ENCODE measurements around the gene TFF1.

Gene TFF1

DNA sequence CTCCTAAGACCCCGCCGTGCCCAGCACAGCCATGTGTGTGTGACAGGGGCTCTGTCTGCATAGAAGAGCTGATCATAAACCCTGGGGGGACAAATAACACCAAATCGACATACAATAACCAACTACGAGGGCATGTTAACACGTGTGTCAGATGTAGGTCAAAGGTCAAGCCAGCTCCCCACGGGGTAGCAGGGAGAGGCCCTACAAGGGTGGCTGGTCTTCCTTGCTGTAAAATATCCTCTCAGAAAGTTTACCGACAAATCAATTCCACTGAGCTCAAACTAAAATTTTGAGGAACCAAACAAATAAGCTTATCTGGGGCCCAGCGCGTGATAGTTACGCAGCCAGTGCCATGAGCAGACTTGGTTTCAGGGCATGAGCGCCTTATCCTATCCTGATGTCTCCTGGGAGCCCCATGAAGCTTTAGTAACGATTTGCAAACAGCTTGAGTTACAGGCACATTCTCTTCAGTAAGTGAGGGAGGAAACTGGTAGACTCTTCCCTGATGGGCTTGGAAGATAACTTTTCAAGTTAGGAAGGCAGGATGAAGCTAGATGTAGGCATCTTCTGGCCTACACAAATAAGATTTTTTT, 32.2 kb upstream of the TFF1 start:
- no peak for DNase-seq (ENCODE audit: low read depth)

DNA sequence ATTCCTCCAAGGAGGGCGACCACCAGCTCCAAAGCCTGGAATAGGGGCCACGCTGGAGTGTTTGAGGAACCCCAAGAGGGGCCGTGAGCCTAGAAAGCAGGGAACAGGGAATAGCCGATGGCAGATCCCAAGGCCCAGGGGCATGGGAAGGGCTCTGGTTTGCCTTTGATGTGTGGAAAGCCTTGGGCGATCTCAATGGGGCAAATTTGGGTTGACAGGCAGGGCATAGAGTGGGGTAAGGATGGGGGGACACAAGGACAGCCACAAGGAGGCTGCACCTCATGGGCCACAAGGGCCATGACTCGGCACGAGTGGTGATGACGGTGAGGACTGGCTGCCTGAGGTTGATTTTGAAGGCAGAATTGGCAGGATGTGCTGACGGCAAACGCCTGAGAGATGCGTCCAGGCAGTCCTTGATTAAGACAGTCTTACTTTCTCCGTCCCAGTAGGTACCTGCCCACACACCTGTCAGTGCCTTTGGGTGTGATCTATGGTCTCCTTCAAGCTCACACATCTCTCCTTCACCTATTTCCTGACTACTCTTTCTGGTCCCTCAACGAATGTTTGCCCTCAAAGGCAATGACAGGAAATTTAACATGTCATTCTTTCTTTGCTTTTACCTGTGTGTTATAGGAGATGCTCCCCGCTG, 31.5 kb upstream of the TFF1 start:
- no peak for DNase-seq (ENCODE audit: low read depth)

DNA sequence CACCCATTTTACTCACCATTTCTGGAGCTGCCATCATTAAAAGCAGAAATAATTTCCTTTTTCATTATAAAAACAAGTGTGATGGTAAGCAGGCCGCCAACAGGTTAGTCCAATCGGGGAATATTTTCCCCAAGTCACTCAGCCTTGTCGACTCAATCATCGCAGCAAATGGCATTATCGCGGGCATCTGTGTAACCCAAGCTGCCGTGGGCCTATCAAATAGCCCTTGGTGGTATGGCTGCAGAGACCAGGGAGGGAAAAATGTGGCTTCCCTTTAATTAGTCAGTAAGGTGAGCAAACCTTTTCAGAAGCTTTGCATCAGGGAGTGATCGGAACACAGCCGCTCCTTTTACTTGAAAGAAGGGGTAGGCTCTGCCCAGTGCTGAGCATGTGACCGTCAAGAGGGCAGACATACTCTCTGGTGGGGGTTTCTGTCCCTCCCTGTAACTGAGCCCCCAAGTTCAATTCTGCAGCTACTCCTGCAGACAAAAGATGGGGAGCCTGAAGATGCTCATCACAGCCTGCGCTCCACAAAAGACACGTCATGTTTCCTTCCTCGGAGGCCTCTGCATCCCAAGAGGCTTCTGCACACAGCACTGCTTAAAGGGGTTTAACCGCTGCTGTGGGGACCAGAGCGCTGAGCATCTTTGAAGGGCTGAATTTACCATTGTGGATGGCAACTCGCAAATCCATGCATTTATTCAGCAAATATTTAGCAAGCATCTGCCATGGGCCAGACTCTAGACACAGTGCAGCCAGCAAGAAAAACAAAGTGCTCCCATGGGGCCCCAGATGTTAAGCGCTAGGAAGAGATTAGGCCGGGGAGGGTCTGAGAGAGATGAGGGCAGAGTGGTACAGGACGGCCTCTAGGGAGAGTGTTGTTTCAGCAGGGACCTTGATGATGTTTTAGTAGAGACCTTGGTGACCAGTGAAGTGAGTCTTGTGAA, 30.7 kb upstream of the TFF1 start:
- DNase-seq (ENCODE audit: low read depth) = no peak

DNA sequence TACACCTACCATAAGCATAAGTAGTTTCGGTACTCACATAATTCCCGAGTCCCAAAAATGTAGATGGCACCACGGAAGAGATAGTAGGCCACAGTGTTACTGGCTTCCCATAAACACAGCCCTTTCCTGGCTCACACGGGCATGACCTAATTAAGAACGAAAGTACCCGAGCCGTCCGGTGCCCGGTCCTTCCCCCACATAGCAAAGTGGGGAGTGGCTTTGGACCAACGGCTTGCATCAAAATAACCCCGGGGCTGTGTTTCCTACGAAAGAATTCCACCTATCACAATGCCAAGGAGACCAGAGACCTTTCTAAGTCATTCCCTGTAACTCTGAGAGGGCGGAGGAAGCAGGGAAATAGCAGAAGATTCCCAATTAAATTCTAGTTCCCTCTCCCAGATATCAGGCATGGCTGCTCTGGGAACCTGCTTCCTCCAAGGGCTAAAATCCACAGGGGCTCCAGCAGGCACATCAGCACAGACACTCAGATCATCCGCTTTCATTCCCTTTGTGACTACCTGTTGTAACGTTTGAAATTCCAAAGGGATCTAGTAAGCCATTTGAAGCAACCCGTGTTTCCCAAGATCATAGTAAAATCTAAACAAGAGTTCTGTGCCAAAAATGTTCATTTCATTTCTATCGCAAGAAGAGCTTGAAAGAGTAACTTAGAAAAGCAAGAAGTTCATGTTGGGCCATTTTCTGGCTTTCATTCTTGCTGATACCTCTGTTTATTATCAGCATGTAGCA, 29.7 kb upstream of the TFF1 start, which contains the start of gene TMPRSS3:
Gene TMPRSS3, minus strand, starts transcription at position 148 of the 747 bp plus-strand sequence. CDS start 635 bp downstream, outside the sequence.
- DNase-seq (ENCODE audit: low read depth) = no peak

DNA sequence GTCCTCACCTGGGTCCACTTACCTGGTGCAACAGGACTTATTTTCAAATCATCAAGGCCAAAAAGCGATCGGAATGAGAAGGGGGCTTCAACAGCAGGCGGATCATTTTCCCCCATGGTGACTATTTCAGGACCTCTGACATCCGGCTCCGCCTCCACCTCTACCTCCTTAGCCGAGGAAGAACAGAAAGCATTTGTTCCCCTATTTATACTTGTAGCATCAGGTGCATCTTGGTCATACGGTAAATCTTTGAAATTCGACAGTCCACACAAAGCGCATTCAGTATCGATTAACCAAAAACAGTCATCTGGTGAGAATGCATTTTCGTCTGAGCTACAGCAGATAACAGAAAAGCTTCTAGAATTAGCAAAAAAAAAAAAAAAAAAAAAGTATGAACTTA, 29.0 kb upstream of the TFF1 start:
- DNase-seq (ENCODE audit: low read depth) = no peak

DNA sequence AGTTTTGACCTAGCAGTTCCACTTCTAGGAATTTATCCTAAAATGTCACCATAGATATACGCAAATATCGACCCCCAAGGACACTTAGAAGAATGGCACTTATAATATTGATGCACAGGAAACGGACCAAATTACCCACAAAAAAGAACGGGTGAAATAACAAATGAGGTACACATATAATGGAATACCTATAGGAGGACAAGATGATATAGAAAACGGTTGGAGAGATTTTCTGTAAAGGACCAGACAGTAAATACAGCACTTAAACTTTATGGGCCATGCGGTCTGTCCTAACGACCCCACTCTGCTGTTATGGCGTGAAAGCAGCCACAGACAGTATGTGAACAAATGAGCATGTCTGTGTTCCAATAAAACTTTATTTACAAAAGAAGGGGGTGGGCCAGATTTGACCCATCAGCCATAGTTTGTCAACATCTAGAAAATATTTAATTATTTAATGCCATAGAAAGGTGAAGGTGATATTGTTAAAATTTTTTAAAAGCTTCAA, 27.2 kb upstream of the TFF1 start:
- no peak for DNase-seq (ENCODE audit: low read depth)

DNA sequence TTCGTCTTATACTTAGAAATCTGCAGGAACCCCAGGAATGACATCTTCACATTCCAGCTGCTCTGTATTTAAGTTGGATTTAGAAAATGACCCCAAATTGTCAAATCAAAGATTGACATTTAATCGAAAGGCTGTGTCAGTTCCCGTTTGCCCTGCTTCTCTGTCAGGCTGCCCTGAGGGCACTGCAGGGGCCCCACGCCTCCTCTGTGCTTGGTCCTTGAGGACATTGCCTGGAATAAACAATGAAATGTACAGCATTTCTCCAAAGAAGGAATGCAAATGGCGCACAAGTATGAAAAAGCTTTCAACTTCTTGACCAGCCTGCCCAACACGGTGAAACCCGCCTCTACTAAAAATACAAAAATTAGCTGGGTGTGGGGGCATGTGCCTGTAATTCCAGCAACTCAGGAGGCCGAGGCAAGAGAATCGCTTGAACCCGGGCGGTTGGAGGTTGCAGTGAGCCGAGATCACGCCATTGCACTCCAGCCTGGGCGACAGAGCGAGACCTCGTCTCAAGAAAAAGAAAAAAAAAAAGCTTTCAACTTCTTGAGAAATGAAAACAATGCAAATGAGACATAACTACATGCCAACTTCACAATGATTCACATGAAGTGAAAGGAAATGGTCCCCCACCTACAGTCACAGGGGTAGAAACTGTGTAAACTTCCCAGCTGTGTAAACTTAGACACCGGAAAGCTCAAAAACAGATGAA, 26.6 kb upstream of the TFF1 start:
- no peak for DNase-seq (ENCODE audit: low read depth)

DNA sequence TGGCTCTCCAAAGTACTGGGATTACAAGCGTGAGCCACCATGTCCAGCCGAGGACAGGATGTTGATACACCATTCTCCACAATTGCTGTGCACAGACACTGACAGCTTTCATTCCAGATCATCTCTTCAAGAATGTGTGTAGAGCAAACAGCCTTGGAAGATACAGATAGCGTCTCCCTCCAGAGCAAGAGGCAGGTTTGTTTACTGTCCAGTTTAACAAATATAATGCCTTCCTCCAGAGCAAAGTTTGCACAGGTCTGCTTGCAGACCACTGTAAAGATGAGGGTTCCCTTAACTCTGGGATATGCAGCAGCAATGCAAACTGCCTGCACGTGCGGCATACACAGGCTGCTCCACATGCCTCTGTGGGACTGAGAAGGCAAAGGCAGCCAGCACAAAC, 25.0 kb upstream of the TFF1 start:
- no peak for DNase-seq (ENCODE audit: low read depth)

DNA sequence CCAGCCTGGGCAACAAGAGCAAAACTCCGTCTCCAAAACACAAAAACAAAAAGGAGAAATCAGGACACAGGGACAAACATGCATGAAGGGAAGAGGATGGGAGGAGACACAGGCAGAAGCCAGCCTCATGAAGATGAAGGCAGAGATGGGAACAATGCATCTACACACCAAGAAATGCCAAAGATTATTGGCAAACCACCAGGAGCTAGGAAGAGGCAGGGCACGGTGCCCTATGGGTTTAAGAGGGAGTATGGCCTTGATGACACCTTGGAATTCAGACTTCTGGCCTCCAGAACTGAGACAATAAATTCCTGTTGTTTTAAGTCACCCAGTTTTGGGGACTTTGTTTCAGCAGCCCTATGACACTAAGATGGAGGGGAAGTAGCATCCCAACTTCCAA, 24.4 kb upstream of the TFF1 start:
- DNase-seq (ENCODE audit: low read depth) = no peak

DNA sequence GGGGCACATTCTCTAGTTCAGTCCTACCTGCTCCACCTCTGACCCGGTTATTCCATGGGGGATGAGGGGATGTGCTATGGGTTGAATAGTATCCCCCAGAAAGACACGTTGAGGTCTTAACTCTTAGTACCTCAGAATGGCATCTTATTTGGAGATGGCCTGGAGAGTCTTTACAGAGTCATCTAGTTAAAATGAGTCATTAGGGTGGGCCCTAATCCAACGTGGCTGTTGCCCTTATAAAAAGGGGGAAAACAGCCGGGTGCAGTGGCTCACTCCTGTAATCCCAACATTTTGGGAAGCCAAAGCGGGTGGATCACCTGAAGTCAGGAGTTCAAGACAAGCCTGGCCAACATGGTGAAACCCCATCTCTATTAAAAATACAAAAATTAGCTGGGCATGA, 23.9 kb upstream of the TFF1 start:
- no peak for DNase-seq (ENCODE audit: low read depth)

DNA sequence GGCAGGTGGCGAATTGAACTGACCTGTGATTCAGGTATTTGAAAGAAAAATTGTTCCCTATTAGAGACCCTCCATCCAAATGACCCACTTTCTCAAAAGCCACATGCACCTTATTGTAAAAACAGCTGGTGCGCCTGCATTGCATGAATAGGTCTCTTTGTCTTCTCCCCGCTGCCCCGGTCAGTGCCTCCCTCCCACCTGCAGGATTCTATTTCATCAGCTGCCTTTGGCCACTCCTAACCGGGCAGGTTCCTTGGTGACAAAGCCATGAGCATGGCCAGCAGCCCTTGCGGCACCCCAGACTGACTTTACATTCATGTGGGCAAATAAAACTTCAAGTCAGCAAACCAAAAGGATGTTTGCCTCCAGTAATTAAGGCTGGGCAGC, 23.1 kb upstream of the TFF1 start:
- DNase-seq (ENCODE audit: low read depth) = no peak

DNA sequence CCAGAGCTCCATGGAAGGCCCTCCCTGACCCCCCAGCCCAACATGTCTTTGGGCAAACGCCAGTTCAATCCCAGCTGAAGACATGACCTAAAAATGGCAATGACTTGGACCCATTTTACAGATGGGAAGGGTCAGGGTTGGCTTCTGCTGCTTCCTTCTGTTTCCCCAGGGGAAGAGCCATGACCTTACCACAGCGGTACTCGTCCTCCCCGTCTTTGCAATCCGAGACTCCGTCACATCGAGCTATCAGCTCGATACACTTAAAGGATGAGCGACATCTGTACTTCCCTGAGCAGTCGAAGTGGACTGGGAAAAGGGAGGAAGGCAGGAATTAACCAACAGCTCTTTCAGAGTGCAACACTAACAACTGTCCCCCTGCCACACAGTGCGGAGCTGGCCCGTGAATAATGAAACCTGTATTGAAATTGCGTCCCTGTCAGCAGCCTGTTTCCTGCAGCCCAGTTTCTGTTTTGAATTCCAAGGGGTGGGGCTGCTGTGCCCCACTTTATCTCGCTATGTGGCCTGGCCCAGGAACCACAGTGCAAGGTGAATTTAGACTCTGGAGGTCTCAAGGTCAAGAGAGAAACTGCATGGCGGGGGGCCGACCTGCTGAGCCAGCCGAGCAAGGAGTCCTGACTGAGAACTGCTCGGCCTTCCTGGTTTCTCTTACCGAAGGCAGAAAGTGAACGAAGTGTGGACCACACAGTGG, 22.6 kb upstream of the TFF1 start:
- DNase-seq (ENCODE audit: low read depth) = no peak

DNA sequence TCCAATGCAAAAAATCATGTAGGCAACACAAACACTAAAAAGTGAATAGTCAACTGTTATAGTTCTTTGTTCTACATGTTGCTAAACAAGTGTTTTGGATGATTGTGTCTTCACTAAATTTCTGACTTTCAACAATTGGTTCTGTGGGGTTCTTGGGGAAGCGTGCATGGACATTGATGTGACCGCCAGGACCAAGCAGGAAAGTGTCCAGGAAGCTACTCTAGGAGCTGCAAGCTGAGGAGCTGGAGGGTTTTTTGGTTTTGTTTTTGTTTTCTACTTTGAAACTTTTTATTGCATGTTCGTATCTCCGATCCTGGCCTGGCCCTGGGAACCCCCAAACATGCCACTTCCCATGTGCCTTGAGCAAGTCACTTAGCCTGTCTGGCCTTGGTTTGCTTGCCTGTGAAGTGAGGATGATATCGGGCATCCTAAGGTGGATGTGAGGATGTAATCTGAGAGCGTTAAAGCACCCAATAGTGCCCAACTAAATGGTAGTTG, 21.6 kb upstream of the TFF1 start:
- DNase-seq (ENCODE audit: low read depth) = no peak

DNA sequence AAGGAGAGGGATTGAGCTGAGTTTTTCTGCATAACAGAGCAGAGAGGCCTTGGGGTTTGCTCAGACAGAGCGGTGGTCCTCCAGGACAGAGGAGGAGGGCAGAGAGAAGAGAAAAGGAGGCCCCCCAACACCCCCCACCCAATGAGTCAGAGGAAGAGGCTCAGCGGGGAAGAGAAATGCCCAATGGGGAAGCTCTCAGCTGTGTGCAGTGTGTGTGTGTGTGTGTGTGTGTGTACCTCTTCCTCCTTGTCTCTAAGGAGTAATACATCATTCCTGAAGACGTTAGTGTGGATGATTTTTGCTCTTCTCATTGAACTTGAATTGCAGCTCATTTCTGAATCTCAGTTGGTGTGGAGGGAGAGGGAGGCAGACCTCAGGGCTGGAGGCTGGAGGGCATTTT, 20.8 kb upstream of the TFF1 start:
- DNase-seq (ENCODE audit: low read depth) = no peak

DNA sequence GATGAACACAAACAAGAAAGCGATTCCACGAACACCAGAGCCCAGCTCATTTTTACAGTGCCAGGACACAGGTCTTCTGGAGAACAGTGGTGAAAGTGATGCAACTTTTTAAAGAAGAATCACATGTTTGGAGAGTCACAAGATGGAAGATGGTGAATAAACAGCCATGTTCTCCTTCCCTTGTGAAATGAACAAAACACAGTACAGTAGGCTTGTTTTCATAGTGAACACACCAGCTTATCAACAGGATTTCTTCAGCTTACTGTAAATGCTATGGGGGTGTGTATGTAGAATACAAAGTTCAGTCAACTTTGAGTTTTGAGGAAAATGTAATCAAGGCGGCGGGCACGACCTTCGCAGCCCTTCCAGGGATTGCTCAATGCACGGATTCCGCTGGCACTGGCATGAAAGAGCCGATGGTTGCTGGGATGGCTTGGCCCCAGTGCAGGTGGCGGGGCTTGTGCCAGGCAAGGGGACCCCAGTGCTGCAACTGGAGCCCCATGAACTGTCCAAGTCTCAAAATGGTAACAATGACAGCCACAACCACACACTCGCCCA, 19.8 kb upstream of the TFF1 start:
- DNase-seq (ENCODE audit: low read depth) = no peak

DNA sequence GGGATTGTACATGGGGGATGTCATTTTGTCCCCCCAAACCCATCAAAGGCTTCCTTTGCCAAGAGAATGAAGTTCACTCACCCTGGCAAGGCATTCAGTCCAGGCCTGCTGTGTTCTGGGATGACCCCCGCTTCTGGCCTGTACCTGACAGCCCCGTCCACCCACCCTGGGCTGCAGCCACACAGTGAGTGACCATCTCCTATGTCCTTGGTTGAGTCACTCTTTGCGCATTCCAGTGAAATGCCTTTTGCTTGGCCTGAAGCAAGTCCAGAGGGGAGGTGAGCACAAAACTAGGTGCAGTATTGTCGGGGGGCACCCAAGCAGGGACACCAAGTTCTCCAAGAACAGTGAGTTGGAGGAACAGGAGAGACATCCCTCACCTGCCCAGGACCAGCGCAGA, 19.3 kb upstream of the TFF1 start:
- DNase-seq (ENCODE audit: low read depth) = no peak

DNA sequence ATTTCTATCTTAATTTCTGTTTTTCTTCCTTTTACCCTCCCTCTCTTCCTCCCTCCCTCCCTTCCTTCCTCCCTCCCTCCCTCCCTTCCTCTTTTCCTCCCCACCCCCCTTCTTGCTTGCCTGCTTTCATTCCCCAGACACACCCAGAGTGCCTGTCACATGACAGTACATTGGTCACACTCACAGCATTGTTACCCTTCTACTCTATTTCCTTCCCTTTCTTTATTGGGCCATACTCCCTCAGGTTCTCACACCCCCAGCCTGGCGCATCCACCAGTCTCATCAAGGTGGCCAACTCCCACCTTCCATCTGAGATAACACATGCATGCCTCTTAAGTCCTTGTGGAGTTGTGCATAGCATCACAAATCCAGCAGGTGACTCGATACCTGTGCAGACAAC, 18.7 kb upstream of the TFF1 start:
- no peak for DNase-seq (ENCODE audit: low read depth)

DNA sequence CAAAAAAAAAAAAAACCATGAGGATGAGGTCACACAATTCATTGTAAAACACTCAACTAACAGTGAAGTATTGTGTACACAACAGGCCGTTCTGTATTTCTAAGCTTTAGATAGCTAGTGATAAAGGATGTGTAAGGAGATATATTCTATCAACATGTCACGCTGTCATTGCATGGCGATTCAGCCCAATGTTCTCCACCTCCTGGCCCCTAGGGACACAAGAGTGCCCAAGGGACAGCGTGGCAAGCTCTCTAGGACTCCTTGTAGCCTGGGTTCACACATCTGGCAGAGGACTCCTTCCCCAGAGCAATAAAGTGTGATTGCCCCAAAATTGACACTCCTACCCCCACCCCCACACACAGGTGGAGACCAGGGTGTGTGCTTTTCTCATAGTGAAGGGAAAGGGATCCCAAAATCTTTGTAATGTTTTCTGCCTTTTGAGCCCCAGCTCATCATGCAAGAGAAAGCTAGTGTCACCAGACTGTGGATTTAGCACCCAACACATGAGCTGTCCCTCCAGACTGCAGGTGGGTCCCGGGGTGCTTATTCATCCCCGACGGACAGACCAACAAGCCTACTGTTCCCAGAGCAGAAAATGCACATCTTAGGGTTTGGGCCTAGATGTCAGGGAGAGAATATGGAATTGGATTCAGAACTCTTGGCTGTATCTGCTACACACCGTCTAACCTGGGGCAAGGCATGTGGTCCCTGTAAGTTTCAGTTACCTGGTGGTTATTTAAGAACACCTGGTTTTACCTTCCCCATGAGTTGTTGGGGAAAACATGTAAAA, 18.0 kb upstream of the TFF1 start:
- no peak for DNase-seq (ENCODE audit: low read depth)

DNA sequence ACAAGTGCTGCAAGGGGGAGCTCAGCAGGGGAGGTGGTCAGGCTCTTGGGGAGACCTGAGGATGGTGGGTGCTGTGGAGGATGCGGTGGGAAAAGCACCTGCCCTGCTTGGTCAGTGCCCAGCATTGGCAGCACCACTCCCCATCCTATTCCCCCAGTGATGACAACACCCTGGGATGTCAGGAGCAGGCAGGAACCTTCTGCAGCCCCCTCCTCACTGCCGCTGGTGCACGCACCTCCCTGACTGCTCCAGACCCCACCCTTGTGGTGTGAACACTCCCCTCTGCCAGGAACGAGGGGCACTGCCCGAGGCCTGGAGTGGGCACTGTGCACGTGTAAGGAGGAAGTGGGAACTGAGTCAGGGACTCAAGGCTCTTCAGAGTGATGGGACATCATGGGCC, 17.0 kb upstream of the TFF1 start:
- no peak for DNase-seq (ENCODE audit: low read depth)

DNA sequence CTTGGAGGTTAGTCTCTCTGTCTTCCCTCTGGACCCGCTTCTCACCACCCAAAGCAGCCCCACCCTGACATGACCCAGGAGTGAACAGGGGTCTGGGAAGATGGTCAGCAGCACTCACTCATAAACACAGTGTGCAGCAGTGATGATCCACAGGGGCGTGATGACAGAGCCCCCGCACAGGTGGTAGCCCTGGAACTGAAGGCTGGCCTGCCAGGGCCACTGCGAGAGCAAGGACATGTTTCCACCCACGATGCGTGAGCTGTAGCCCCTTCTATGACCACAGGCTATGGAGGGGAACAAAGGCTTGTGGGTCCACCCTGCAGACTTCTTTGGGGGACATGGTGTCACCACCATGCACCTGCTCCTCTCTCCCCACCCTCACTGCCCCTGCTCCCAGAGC, 16.6 kb upstream of the TFF1 start:
- no peak for DNase-seq (ENCODE audit: low read depth)
